A673 (cell line): ENCODE data around the gene SLC18A2.

Experiments used
- CTCF ChIP-seq: fragments of 300-800, 200-600 bp; sonication (generic); conservative IDR thresholded peaks from 2 replicates; pipeline ENCODE4 v1.5.1; 2017; ENCODE audit warnings: low read depth, mild to moderate bottlenecking, antibody characterized with exemption, low read length, moderate library complexity, mixed read lengths
- EZH2 ChIP-seq: fragments of 200-600 bp; sonication (generic); IDR thresholded peaks from 2 replicates; pipeline ENCODE4 v1.6.1; 2017; ENCODE audit warnings: borderline replicate concordance, low read depth, mild to moderate bottlenecking, mixed read lengths, antibody characterized with exemption, low read length; ENCODE audit not compliant: poor library complexity, severe bottlenecking

GRCh38 chr10:117268907-117269306, 28.0 kb downstream of the SLC18A2 start:
- TF ChIP-seq EZH2 (no peak), CTCF (no peak)
